ENCODE results near the gene ESPNL.
A peak's percentile ranks its signal among the peaks of the same experiment; 100 is the strongest.
"Not testable (repeated sequence)": the region's sequence is repeated elsewhere in the genome, so short reads cannot be mapped to it uniquely, and the experiment has no call there.

Gene ESPNL, protein sequence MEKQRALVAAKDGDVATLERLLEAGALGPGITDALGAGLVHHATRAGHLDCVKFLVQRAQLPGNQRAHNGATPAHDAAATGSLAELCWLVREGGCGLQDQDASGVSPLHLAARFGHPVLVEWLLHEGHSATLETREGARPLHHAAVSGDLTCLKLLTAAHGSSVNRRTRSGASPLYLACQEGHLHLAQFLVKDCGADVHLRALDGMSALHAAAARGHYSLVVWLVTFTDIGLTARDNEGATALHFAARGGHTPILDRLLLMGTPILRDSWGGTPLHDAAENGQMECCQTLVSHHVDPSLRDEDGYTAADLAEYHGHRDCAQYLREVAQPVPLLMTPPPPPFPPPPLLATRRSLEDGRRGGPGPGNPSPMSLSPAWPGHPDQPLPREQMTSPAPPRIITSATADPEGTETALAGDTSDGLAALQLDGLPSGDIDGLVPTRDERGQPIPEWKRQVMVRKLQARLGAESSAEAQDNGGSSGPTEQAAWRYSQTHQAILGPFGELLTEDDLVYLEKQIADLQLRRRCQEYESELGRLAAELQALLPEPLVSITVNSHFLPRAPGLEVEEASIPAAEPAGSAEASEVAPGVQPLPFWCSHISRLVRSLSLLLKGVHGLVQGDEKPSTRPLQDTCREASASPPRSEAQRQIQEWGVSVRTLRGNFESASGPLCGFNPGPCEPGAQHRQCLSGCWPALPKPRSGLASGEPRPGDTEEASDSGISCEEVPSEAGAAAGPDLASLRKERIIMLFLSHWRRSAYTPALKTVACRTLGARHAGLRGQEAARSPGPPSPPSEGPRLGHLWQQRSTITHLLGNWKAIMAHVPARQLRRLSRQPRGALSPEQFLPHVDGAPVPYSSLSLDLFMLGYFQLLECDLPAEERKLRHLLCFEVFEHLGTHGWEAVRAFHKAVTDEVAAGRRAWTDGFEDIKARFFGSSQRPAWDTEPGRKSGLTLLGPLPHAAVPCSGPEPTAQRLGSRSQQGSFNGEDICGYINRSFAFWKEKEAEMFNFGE

DNA sequence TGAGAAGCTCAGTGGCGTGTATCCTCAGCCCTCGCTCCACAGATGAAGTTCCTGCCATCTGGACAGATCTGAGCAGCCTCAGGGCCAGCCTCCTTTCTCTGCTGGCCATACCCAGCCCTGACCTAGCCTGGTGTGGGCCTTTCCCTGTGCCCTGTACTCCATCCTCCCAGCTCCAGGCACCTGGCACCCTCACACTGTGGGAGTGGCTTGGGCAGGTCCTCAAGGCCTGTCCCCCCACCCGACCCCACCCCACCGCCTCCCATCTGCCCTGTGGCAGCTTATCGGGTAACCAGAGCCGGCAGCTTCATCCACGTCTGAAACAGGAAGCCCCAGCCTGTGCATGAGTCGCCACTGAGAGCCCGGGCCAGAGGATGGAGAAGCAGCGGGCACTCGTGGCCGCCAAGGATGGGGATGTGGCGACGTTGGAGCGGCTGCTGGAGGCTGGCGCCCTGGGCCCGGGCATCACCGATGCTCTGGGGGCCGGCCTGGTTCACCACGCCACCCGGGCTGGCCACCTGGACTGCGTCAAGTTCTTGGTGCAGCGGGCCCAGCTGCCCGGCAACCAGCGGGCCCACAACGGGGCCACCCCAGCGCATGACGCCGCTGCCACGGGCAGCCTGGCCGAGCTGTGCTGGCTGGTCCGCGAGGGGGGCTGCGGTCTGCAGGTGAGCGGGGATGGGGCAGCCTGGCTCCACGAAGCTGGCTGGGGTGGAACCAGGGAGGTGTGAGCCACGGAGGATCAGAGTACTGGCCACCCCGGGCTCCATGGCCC, at the start of gene ESPNL:
ESPNL (plus strand) TSS at position 292 of the 772 bp plus-strand sequence; CDS start at position 372, 80 bp downstream.
- DNase-seq = no peak

DNA sequence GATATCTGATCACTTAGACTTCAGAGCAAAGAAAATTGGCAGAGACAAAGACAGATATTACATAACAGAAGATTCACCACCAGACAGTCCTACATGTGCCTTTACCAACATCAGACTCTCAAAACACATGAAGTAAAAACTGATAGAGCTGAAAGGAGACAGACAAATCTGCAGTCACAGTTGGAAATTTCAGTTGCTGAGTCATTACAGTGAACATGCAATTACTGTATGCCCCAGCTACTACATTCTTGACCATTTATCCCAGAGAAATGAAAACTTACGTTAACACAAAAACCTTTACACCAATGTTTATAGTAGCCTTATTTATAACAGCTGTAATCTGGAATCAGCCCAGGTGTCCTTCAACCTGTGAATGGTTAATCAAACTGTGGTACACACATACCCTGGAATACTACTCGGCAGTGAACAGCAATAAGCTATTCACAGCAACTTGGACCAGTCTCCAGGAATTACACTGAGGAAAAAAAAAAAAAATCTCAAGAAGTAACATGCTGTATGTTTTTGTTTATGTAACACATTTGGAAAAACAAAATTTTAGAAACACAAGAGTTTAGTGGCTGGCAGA, 46.9 kb upstream of the ESPNL start:
- no peak for DNase-seq

DNA sequence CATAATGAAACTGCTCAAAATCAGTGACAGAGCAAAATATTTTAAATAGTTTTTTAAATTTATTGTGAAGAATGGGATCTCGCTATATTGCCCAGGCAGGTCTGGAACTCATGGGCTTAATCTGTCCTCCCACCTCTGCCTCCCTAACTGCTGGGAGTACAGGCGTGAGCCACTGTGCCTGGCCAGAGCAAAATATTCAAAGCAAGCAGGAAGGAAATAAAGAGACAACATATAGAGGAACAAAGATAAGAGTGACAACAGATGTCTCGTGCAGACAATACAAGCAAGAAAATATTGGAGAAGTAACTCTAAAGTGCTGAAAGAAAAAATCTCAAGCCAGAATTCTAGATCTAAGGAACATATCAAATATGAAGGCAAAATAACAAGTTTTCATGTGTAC, 44.3 kb upstream of the ESPNL start:
- no peak for DNase-seq

DNA sequence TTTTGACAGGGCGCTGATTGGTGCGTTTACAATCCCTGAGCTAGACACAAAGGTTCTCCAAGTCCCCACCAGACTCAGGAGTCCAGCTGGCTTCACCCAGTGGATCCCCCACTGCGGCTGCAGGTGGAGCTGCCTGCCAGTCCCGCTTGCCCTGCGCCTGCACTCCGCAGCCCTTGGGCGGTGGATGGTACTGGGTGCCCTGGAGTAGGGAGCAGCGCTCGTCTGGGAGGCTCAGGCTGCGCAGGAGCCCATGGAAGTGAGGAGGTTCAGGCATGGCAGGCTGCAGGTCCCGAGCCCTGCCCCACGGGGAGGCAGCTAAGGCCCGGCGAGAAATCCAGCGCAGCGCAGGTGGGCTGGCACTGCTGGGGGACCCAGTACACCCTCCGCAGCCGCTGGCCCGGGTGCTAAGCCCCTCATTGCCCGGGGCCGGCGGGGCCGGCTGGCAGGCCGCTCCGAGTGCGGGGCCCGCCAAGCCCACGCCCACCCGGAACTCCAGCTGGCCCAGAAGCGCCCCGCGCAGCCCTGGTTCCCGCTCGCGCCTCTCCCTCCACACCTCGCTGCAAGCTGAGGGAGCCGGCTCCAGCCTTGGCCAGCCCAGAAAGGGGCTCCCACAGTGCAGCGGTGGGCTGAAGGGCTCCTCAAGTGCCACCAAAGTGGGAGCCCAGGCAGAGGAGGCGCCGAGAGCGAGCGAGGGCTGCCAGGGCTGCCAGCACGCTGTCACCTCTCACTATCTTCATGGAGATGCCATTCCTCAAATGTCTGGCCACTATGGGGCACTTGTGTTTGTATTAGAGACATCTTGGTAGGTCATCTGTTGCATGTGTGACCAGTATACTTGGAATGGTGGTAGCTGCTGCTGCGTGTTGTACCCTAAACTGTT, 42.2 kb upstream of the ESPNL start:
- not testable (repeated sequence) for DNase-seq

DNA sequence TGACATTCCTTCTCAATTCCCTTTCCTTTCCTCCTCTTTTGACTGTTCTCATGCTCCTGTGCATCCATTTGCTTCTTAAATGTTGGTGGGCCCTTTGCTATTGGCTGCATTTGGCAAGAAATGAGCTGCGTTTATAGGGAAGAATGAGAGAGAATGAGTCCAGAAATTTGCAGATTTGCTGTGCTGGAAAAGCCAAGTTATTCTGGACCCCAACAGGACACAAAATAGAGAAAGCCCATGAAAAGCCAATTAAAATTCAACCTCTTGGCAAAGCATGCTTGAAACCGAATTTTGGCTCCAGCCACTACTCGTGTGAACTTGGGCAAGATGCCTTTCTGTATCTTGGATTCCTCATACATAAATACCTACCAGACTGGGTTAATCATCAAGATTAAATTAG, 40.6 kb upstream of the ESPNL start:
- no peak for DNase-seq

DNA sequence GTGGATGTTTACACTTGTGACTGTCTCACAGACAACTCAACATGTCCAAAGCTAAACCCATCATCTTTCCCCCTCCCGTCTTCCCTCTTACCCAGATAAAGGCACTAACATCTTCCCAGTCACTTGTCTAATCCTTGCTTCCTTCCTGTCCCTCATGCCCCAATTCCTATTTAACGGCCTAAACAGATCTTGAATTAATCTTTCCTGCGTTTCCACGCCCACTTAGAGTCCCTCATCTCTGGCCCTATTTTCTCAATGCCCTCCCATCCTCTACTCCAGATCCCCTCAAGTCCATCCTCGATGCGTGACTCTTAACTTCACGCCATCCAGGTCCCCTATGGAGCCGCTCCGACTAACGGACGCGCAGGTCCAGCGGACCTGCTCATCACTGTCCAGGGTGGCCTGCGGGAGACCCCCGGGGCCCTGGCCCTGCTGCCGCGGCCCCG, 40.0 kb upstream of the ESPNL start:
- DNase-seq = no peak

DNA sequence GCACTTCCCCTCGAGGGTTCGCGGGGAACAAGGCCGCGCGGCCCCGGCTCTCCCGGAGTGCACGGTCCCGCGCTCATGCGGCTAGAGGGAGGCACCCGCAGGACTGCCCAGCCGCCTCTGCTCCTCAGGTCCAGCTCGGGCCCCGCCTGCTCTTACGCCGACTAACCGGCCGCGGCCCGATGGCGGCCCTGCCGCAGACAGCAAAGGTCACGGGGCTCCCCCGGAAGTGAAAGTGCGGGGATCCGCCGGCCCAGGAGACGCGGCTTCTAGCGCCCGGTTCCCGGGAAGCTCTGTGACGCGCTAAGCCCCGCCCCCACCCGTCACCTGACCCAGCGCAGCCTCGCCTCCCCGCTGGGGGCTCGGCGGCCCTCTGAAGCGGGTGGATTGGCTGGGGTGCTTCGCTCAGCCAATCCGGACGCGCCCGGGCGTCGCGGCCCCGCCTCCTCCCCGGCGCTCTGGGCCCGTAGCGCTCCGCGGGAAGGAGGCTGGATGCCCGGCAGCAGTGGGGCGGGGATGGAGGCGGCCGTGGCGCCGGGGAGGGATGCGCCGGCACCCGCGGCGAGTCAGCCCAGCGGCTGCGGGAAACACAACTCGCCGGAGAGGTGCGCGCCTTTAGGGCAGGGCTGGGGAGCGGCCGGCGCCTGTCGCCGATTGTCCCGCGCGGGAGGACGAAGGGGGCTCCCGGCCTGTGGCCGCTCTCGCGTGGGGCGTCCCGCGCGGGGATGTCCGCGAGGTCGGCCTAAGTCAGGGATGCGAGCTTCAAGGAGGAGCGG, 39.4 kb upstream of the ESPNL start, which contains the start of gene SCLY:
SCLY (plus strand) TSS at position 460 of the 773 bp plus-strand sequence; CDS start at position 514, 54 bp downstream.
- DNase-seq = peak; percentile 99

DNA sequence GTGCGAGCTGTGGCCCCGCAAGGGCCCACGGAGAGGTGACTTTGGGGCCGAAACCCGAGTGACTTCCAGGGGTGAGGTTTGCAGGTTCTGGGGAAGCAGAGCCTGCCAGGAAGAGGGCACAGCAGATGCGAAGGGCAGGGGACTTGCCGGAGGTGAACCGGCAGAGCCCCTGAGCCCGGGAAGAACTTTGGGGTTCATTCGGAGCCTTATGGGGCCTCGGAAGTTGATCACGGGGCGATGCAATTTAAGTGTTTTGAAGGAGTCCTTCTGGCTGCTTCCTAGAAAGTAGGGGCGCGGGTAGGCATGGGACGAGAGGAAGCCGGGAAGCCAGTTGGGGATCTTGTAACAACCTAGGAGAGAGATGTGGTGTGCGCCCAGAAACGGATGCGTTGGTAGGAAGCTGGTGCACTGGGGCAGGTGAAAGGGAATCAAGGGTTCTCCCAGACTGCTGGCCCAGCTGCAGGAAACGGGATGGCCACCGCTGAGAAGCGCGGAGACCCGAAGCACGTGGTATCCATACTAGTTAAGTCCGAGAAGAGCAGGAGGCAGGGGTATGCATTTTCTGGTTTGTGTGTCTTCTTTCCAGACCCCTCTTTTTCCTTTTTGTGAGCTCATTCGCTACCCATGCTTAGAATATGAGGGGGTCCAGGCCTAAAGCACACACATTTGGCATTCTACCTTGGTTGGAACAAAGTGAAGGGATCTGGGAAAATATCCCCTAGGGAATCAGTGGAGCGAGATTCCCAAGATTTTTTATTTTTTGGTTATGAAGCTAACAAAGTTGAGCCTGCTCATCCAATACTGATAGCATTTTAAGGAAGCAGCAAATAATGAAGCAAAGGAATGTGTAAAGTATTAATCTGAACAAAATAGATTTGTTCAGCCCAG, 38.6 kb upstream of the ESPNL start:
- DNase-seq = peak; percentile 75

DNA sequence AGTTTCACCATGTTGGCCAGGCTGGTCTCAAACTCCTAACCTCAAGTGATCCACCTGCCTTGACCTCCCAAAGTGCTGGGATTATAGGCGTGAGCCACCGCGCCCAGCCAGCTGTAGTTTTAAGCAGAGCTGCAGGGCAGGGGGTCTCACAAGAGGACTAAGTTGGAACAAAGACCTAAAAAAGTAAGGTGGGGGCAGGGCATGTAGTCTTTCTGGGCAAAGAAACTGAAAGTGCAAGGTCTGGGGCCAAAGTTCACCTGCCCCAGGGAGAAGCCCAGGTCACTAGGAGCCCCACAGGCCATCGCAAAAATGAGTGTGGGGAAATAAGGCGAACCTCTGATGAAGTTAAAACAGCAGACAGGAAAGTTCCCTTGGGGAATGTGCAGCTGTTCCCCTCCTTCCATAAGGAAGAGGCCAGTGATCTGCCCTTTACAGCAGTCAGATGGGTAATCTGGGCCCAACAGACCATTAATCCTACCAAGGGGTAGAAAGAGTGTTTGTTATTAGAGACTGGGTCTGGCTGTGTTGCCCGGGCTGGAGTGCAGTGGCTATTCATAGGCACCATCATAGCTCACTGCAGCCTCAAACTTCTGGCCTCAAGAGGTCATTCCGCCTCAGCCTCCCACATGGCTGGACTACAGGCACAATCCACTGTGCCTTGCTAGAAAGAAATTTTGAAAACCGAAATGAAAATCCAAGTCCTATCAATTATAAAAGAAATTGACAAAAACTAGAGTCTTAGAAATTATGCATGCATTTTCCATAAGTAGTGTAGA, 36.5 kb upstream of the ESPNL start:
- no peak for DNase-seq

DNA sequence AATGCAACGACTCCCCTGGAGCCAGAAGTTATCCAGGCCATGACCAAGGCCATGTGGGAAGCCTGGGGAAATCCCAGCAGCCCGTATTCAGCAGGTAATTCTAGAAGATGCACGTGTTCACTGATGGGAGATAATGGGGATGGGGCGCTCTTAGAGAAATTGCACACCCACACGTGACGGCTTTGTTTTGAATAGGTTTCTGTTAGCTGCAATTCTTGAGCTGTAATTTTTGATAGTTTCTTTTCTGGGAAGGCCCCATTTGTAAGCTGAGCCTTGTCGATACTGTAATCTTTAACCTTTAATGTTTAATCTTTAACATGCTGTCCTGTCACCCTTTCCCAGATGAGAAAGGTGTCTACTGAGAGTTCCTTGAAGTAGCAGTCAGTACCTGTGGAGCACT, 35.8 kb upstream of the ESPNL start:
- DNase-seq = no peak

DNA sequence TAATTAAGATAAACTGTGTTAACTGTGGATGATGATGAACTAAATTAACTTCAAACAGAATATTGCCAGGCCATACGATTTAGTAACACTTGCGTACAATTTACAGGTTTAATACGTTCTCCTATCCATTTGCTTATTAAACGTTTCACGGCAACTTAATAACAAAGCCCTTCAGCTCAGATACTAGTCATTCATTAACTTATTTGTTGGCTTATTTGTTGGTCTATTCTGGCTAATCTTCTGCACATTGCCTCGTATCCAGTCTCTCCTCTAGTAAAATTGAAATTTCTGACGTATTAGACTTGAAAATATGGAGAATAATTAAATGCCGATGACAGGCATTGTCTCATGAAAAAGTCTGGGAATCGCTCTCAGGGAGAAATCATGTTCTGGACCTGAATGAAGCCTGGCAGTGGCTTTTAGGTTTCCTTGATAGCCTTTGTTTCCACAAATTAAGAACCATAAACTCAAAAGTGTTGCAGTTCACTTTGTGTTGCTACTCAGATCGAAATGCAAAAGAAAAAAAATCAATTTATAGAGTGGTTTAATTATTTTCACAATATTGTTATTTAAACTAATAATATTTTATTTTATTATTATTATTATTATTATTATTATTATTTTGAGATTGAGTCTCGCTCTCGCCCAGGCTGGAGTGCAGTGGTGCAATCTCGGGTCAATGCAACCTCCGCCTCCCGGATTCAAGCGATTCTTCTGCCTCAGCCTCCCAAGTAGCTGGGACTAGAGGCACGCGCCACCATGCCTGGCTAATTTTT, 34.9 kb upstream of the ESPNL start:
- DNase-seq = no peak

DNA sequence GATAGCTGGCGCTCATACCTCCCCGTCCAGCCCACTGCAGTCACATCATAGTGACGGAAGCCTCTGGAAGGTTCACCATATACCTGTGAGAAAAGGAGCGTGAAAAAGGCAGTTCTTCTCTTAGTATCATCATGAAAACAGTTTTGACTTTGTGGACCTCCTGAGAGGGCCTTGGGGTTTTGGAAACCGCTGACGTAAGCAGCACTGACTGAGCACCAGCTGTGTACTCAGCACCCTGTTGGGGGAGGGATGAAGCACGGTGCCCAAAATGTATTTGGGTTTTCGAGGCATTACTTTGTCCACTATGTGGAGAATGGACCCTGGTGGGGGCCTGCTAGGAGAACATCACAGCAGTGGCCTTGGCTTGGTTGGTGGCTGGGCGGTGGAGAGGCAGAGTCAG, 33.9 kb upstream of the ESPNL start:
- DNase-seq = no peak

DNA sequence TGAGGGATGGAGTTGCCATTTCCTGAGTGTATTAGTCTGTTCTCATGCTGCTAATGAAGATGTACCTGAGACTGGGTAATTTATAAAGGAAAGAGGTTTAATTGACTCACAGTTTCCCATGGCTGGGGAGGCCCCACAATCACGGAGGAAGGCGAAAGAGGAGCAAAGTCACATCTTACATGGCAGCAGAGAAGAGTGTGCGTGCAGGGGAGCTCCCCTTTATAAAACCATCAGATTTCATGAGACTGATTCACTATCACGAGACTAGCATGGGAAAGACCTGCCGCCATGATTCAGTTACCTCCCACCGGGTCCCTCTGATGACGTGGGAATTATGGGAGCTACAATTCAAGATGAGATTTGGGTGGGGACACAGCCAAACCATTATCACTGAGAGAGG, 33.4 kb upstream of the ESPNL start:
- not testable (repeated sequence) for DNase-seq

DNA sequence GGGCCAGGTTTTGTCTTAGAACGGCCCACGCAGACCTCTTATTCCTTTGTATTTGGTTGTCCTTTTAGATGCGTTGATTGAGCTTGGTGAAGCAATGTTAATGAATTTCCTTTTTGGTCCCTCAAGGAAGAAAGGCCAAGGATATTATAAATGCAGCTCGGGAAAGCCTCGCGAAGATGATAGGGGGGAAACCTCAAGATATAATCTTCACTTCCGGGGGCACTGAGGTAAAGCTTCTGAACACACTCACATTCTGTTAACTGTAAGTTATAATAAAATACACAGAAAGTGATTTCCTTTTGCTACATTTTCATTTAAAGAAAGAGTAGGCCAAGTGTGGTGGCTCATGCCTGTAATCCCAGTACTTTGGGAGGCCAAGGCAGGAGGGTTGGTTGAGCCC, 32.2 kb upstream of the ESPNL start:
- no peak for DNase-seq

DNA sequence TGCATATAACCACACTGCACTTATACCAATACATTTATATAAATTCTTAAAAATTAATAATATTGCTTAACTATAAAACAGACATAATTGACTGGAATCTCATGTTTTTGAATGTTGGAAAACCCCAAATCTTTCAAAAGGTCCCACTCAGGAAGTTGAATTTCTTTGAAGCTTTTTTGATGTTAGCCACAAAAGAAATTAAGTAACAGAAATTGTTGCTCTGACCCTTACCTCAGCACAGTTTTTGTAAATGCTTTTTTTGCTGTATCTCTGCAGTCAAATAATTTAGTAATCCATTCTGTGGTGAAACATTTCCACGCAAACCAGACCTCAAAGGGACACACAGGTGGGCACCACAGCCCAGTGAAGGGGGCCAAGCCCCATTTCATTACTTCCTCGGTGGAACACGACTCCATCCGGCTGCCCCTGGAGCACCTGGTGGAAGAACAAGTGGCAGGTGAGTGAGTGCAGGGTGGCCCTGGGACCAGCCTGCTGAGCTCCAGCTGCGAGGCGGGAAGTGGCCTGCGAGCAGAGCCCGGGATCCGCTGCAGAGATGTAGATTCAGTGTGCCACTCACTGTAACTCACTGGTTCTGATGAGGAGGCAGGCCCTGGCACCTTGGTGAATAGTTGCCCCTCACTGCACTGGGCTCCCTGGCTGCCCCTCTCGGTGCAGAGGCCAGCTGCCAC, 31.0 kb upstream of the ESPNL start:
- no peak for DNase-seq

DNA sequence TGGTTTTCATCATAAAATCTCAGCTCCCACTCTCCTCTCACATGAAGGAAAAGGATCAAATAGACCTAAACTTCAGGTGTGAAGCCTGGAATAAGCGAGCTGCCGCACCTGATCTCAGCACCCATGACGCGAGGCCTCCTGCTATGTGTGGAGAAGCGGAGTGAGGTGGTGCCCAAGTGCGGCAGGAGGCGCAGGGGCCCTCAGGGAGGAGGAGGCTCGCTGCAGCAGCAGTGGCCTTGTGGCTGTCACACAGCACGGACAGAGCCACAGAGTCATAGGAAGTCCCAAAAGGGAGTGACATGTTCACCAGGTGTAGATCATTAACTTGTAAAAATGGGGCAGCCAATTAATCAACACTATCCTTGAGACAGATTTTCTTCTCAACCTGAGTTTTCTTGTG, 30.3 kb upstream of the ESPNL start:
- DNase-seq = no peak

DNA sequence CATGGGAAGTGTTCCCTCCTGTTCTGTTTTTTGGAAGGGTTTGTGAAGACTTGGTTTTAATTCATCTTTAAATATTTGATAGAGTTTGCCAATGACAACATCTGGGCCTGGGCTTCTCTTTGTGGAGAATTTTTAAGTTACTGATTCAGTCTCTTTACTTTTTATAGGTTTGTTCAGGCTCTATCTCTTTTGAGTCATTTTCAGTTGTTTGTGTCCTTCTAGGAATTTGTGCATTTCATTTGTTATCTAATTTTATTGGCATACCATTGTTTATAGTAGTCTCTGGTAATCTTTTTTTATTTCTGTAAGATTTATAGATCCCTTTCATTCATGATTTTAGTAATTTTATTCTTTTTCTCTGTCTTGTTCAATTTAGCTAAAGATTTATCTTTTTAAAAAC, 24.7 kb upstream of the ESPNL start:
- no peak for DNase-seq

Data from eye (tissue), 1 donor.